HG03103 (cell line): Measurements from ENCODE around the gene URB1.
"Not testable (repeated sequence)": the region's sequence is repeated elsewhere in the genome, so short reads cannot be mapped to it uniquely, and the experiment has no call there.

Experiments used
- ATAC-seq: cut with Tn5 transposase; IDR thresholded peaks from one replicate; pipeline ENCODE4 v1.9.1; 2021; ENCODE audit warnings: low read depth; ENCODE audit not compliant: unreplicated experiment

URB1 gene

DNA sequence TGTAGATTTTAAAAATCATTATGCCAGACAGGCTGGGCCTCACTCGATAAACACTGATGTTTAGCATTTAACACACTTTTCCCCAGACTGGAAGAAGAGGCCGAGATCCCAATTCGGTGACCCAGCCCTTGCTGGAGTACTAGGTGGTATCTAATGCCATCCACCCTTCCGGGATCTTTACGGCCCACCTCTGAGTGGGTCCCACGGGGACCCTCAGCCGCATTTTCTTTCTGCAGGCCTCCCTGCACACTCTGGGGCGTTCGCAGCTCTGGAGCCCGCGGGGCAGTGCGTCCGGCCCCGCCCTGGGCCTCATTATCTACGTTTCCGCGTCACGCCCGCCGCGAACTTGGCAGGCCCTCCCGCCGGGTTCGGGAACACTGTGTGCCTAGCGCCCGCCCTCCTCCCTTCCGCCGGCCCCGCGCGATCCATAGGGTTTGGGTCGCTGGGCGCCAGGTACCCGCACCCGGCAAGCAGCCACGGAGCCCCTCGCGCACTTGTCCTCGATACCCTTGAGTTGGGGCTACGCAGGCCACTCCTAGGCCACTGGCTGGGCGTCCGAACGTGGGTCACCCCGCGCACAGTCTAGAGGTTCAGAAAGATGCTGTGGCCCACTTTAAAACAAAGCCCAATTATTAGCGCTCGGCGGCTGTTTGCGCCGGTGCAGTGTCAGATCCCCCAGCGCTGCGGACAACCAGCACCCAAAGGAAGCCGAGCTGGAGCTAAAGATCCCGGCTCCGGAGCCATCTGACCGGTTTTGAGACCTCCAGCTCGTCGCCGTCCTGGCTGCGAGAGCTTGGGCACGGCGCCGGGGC is 18.7 kb upstream of the URB1 start:
- no peak for ATAC-seq

DNA sequence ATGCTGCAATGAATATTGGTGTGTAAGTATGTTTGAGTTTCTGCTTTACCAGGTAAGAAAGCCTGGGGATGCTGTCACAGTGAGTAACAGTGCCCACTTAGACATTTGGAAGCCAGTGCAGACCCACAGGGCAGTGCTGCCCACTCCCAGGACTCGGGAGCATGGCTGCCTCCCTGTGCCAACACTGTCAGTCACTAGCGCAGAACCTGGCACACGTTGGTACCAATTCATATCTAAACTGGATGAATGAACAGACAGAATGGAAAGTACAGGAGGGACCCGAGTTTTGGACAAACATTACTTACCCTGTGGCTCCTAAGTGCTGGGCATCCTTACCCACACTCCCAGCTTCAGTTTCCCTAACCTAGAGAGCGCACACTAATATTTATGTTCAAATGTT is 18.1 kb upstream of the URB1 start:
- ATAC-seq: no peak

DNA sequence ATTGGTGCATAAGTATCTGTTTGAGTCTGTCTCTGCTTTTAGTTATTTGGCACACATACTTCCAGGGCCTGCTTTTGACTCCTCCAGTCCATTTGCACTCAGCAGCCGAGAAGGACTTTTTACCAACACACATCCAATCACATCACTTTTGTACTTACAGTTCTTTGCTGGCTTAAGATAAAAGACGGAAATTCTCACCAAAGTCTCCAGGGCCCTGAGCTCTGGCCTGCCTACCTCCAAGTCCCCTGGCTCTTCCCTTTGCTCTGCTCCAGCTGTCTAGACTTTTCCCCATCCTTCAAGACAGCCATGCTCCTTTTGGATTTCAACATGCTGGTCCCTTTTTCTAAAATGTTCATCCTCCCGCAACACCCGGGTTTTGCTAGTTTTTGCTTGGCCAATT is 17.5 kb upstream of the URB1 start:
- ATAC-seq: no peak

- ATAC-seq: no peak
Measured at GRCh38 chr21:32406405-32406804, 13.6 kb upstream of the URB1 start.

GRCh38 chr21:32403201-32403777 is 10.5 kb upstream of the URB1 start:
- ATAC-seq: no peak

DNA sequence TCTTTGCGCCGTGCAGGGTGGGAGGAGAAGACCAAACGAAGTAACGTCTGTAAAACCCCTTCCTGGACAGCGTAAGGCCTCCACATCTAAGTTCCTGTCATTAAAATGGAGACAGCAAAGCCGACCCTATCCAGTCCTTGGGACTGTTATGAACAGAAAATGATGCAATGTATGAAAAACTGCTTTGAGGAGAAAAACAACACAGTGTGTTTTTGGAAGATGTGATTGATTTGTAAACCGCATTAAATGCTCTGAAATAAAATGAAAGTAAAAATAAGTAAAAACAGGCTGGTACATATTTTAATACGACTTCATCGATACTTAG is 827 bp upstream of the URB1 start:
- ATAC-seq: no peak

- no peak for ATAC-seq
Measured at GRCh38 chr21:32392299-32392879, 423 bp downstream of the URB1 start.

GRCh38 chr21:32391755-32392154 is 1.1 kb downstream of the URB1 start:
- no peak for ATAC-seq

GRCh38 chr21:32390537-32391224 is 2.1 kb downstream of the URB1 start:
- ATAC-seq: not testable (repeated sequence)

GRCh38 chr21:32389337-32390015 is 3.3 kb downstream of the URB1 start:
- ATAC-seq: no peak

- ATAC-seq: no peak
Measured at GRCh38 chr21:32388306-32388705, 4.5 kb downstream of the URB1 start.

DNA sequence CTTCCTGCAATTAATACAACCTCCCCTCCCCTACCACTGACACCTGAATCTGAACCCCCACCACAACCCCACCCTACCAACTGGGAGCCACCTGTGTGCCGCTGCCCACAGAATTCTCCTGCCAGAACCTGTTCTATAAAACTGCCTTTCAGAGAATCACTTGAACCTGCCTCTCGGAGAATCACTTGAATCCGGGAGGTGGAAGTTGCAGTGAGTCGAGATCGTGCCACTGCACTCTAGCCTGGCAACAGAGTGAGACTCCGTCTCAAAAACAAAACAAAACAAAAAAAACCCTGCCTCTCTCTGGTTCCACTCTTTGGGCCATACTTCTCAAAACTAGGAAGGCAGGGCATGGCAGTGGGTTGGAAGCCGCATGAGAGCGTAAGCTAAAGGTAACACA is 5.7 kb downstream of the URB1 start:
- ATAC-seq: no peak

DNA sequence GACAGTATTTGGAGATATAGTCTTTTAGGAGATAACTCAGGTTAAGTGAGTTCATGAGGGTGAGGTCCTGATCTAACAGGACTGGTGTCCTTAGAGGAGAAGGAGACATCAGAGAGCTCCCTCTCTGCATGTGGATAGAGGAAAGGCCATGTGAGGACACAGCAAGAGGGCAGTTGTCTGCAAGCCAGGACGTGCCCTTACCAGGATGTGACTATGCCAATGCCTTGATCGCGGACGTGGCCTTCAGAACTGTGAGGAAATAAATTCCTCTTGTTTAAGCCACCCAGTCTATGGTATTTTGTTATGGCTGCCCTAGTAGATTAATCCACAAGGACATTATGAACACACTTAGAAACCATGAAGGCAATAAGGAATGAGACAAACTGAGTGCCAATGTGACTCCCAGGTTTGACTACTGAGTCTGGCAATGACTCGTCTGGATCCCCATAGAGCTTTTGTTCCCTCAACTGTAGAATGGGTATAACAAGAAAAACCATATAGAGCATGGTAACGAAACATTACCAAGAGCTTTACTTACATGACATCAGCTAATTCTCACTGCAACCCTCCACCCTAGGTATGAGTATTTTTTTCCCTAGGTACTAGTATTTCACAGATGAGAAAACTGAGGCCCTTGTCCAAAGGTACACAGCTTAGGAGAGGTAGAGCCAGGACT is 6.5 kb downstream of the URB1 start:
- ATAC-seq: no peak

- no peak for ATAC-seq
Measured at GRCh38 chr21:32383812-32384211, 9.0 kb downstream of the URB1 start.

GRCh38 chr21:32382108-32382644 is 10.6 kb downstream of the URB1 start:
- no peak for ATAC-seq

DNA sequence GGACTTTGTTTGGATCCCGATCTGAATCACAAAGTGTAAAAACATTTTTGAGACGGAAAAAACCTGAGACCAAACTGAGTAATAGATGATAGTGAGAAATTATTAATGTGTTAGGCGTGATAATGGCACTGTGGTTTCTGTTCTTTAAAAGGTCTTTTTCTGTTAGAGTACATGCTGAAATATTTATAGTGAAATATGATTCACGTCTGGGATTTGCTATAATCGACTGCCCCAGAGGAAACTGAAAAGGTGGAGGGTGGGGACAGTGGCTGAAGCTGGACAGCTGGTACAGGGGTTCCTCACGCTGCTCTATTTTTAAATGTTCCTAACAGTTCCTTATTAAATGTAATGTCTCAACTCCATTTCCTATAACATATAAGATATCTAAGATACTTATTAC is 11.2 kb downstream of the URB1 start:
- ATAC-seq: no peak

GRCh38 chr21:32380940-32381339 is 11.9 kb downstream of the URB1 start:
- no peak for ATAC-seq

DNA sequence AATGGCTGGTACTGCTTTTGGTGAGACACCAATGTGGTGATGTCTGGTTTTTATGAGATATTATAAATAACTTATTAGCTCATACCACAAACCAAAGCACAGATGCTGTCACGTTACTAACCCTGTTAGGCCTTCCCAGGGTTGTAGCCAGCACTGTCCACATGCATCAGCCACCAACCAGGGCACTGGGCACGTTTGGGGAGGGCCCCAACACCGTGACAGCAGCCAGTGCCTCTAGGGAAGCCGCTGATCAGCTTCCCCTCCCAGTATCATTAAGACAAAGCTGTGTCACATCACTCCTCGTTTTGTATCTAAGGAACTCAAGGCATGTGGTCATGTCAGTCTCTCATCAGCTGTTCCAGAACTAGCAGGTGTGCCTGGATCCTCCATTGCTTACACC is 13.9 kb downstream of the URB1 start:
- no peak for ATAC-seq

DNA sequence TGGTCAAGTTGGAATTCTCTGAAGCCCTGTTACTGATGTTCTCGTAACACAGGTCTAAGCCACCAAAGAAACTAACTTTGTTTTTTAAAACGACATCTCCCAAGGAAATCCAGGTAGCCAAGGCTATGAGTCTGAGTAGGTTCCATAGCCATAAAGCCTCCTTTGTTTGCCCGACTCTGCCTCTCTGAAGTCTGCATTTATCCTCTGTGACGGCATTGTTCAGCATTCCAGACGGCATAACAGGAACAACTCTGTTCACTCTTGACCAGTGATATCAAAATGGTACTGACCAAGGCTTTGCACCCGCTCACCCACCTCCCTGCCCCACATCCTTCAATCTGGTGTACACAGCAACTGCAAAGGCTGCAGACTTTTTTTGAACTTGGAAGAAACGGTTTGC is 14.8 kb downstream of the URB1 start:
- no peak for ATAC-seq

DNA sequence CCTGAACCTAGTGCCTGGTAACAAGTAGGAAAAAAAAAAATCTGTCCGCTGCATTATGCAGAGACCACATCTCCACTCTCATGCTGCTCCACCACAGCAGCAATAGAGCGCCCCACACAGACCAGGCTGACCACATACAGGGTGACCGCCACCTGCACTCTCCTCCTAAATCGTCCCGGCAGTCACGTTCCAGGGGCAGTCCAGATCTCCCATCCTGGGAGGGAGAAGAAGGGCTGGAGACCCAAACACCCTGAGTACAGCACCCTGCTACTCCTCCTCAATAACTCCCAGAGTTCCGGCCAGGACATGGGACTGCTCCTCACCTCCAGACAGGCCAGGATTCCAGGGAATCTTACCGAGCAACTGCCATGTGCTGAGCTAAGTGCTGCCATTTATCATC is 15.3 kb downstream of the URB1 start:
- no peak for ATAC-seq
